Measurements from ENCODE around the gene FUCA2.

GRCh38 chr6:143561105-143561704 lies 49.7 kb upstream of the FUCA2 start:
- TF ChIP-seq CTCF (IDR thresholded peaks at IDR 0.05), result no peak
- no peak for TF ChIP-seq POLR2AphosphoS5 (IDR thresholded peaks at IDR 0.05; ENCODE audit: insufficient read depth in 1 of 2, low read depth in 1 of 2)

All from vagina (tissue), 2 donors.